HG02938 (cell line): ENCODE data around the gene MRPS31.
A peak's percentile ranks its signal among the peaks of the same experiment; 100 is the strongest.
"Not testable (repeated sequence)": the region's sequence is repeated elsewhere in the genome, so short reads cannot be mapped to it uniquely, and the experiment has no call there.

Experiments used
- ATAC-seq: cut with Tn5 transposase; IDR thresholded peaks from one replicate; pipeline ENCODE4 v1.9.1; 2021; ENCODE audit warnings: mild to moderate bottlenecking, moderate library complexity; ENCODE audit not compliant: unreplicated experiment

MRPS31 gene

DNA sequence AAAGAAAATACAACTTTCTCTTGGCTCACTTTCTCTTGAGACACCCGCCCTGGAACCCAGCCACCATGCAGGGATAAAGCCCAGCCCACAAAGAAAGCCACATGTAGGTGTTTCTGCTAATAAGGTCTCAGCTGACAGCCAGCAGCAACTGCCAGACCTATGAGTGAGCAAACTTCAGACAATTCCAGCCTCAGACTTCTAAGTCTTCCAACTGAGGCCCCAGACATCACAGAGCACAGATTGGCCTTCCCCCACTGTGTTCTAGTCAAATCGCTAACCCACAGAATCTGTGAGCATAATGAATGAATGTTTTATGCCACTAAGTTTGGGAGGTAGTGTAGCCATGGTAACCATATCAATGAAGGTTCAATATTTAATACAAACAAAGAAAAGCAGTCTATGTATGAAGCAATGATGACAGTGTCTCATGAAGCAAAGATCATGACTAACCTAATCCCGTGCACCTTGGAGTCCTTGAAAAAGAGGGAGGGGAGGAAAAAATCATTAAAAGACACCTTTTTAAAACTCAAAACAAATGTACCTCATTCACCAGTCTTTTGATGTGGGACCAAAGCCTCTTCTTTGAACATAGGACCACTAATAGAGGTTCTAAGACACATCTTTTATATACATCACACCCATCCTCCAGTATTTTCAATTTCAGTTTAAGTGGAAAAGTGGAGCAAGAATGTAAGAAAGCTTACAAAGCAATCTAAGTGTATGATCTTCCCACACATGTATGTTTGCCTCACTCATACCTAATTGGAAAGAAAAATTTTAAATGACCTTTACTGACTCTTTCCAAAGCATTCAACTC, 6.2 kb downstream of the MRPS31 start:
- ATAC-seq, result no peak

DNA sequence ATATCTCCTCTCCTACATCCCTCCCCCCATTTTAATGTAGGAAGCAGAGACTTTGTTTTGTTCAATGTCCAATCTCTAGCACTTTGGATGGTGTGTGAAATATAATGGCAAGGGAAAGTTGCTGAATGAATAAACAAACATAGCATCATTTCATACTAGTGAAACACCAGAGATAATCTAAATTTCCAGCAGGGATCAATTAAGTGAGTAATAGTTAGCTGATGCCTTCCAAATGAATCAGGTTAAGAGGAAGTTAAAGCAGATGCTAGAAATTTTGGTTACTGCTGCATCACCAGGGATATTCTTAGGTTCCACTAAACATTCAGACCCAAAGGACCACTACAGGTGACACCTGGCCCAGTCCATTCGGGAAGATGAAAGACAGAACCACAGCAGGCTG, 8.1 kb downstream of the MRPS31 start:
- no peak for ATAC-seq

- no peak for ATAC-seq
These were observed 12.2 kb downstream of the MRPS31 start for GRCh38 chr13:40758811-40759210.

DNA sequence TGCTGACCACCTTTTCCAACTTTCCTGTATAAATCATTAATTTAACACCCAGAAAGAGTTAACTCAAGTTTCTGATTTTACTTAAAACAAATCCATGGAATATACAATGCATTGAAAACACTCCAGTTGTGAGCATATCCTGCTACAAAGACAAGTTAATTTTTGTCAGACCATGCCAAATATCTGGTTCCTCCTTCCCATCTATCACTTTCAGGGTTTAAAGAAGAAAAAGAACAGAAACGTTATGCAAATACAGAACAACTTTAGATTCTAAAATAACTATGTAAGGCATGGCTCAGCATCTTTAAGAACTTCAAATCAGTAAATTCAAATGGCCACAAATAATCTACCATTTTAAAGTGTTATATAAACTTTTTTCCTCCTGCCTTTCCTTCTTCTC, 14.9 kb downstream of the MRPS31 start:
- ATAC-seq, result no peak

DNA sequence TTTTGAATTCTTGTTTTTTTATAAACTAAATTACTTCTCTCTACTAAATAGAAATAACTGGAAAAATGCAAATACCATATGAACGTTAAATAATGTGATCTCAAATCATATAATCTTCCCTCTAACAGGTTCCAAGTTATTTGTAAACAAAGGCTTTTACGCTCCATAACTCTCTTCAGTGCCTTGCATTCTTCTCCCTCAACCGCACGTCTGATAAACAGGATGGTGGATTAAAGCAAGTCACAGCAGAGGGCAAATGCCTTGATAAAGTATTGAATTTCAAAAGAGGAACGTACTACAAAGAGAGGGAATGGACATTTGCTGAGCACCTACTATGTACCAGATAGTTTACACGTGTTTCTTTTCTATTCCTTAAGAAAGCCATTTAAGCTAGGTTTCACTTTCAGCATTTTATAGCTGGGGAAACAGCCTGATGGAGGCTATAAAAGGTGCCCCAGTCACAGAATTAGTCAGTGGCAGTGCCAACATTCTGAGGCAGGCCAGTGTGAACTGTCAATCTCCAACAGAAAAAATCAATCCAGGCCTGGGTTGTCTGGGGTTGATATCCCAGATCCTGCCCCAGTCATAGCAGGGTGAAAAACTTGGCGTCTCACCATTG, 15.8 kb downstream of the MRPS31 start:
- no peak for ATAC-seq

- no peak for ATAC-seq
These were observed 21.7 kb downstream of the MRPS31 start for GRCh38 chr13:40749327-40749726.

DNA sequence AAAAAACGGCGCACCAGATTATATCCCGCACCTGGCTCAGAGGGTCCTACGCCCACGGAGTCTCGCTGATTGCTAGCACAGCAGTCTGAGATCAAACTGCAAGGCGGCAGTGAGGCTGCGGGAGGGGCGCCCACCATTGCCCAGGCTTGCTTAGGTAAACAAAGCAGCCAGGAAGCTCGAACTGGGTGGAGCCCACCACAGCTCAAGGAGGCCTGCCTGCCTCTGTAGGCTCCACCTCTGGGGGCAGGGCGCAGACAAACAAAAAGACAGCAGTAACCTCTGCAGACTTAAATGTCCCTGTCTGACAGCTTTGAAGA, 35.8 kb downstream of the MRPS31 start:
- ATAC-seq, result not testable (repeated sequence)

DNA sequence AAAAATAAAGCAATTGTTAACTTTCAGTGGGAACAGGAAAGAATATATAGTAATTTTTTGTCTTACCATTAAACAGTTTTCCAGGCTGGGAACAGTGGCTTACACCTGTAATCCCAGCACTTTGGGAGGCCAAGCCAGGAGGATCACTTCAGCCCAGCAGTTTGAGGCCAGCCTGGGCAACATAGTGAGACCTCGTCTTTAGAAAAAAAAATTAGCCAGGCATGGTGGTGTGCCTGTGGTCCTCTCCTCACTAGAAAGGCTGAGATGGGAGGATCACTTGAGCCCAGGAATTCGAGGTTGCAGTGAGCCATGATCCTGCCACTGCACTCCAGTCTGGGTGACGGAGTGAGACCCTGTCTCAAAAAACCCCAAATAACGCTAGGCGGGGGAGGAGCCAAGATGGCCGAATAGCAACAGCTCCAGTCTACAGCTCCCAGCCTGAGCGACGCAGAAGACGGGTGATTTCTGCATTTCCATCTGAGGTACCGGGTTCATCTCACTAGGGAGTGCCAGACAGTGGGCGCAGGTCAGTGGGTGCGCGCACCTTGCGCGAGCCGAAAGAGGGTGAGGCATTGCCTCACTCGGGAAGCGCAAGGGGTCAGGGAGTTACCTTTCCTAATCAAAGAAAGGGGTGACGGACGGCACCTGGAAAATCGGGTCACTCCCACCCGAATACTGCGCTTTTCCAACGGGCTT, 36.3 kb downstream of the MRPS31 start:
- ATAC-seq, result not testable (repeated sequence)

- no peak for ATAC-seq
These were observed 38.3 kb downstream of the MRPS31 start for GRCh38 chr13:40732658-40733057.

DNA sequence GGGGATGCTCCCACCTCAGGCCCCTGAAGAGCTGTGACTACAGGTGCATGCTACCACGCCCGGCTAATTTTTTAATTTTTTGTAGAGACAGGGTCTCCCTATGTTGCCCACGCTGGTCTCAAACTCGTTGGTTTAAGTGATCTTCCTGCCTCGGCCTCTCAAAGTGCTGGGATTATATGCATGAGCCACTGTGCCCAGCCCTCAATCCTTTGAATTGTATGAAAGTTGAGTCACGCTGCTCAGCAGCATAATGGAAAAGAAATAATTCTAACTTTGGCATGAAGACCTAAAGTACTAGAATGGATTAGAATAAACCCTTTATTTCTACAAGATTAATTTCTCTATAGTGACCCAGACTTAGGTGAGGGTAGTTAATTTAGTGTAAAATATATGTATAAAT, 42.4 kb downstream of the MRPS31 start:
- no peak for ATAC-seq

DNA sequence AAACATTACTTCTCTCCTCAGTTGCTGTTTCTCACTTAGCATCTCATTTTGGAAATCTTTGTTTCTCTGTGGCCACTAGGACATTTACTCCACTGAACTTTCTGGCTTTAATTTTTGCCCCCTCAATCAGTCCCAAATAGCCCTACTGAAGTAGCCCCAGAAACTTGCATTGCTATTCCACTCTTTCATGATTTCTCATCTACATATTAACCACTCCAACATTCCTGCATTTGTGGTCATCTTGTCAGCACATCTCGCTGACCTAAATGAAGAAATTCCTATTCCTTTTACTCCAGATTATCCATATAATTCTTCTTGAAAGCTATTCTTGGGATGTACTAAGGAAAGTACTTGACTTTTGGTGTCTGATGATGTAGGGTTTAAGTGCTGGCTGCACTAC, 56.6 kb downstream of the MRPS31 start:
- not testable (repeated sequence) for ATAC-seq

DNA sequence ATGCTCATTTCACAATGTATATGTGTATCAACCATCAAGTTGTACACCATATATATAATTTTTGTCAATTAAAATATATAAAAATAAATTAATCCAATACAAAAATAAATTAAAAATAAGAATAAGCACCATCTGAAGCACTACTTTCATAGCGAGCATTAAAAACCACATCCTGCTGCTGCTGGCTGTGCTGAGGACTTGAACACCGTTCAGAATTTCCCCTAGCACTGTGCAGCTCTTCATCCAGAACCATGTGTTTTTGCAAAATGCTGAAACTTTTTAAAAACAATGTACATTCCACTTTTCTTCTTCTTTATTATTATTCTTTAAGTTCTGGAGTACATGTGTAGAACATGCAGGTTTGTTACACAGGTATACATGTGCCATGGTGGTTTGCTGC, 64.6 kb downstream of the MRPS31 start:
- ATAC-seq, result no peak

DNA sequence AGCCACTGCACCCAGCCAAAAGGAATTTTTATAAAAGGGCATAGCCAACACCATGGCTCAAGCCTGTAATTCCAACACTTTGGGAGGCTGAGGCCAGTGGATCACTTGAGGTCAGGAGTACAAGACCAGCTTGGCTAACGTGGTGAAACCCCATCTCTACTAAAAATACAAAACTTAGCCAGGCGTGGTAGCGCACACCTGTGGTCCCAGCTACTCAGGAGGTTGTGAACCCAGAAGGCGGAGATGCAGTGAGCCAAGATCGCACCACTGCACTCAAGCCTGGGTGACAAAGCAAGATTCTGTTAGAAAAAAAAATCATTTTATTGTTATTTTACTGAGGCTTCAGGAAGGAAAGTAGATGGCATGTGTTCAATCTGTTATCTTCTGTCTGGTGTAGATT, 73.3 kb downstream of the MRPS31 start:
- ATAC-seq, result peak; percentile 62

DNA sequence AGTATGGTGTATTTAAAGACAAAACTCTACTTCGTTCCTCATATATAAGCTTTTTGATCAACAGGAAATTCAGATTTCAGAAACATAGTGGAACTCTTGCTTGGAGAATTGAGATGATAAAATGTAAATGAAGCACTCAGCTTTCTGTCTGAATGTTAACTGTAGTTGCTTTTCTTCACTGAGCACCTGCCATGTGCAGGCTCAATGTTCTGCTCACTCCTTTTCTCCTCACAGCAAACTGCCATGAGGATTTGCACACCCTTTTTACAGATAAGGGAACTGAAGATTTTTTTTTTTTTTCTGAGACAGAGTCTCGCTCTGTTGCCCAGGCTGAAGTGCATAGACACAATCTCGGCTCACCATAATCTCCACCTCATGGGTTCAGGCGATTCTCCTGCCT, 76.6 kb downstream of the MRPS31 start:
- ATAC-seq, result no peak

DNA sequence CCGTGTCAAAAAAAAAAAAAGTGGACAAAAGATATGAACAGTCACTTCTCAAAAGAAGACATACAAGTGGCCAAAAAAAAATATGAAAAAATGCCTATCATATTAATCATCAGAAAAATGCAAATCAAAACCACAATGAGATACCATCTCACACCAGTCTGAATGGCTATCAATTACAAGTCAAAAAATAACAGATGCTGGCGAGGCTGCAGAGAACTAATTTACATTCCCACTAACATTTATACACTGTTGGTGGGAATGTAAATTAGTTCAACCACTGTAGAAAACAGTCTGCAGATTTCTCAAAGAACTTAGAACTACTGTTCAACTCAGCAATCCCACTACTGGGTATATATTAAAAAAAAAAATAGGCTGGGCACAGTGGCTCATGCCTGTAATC, 78.0 kb downstream of the MRPS31 start:
- peak; percentile 57 for ATAC-seq

- no peak for ATAC-seq
These were observed 82.2 kb downstream of the MRPS31 start for GRCh38 chr13:40688781-40689180.

GRCh38 chr13:40682449-40683240, 88.3 kb downstream of the MRPS31 start:
- ATAC-seq, result no peak

- ATAC-seq, result no peak
These were observed 89.4 kb downstream of the MRPS31 start for GRCh38 chr13:40681341-40682146.

- ATAC-seq, result no peak
These were observed 90.2 kb downstream of the MRPS31 start for GRCh38 chr13:40680659-40681323.

DNA sequence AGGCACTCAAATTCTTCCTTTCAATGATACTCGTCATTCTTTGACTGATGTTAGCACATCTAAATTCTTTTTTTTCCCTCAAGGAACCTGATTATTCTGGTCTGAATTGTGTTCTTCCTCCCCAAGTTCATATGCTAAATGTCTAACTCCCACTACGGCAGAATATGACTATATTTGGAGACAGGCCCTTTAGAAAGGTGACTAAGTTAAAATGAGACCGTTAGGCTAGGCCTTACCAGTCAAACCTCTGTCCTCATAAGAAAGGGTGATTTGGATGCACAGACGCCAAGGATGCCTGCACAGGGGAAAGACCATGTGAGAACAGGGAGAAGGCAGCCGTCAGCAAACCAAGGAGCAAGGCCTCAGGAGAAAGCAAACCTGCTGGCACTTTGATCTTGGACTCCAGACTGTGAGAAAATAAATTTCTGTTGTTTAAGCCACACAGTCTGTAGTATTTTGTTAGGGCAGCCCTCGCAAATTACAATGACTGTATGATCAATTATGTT, 91.5 kb downstream of the MRPS31 start:
- no peak for ATAC-seq
